ENCODE data around the gene AHCYL2. TPM values are rescaled to one million over a fixed set of nuclear protein-coding genes. Genes with fewer than 3 reads are reported as not detected.
"Not testable (repeated sequence)": the region's sequence is repeated elsewhere in the genome, so short reads cannot be mapped to it uniquely, and the experiment has no call there.

AHCYL2 gene
- total RNA-seq, 1 donor from 2014 or later, result 19.0 TPM

GRCh38 chr7:129401967-129402860, 177.4 kb downstream of the AHCYL2 start:
- no peak for DNase-seq (ENCODE audit: extremely low spot score, unreplicated experiment)
- Mint-ChIP-seq H3K27me3 (ENCODE audit: unreplicated experiment) (no peaks in the 10 kb centered on the region), H3K4me3 (ENCODE audit: unreplicated experiment) (no peak overlapping the region), H3K27ac (ENCODE audit: unreplicated experiment) (no peak overlapping the region), H3K36me3 (ENCODE audit: unreplicated experiment) (peaks cover 17% of the 10 kb centered on the region), H3K4me1 (ENCODE audit: unreplicated experiment) (peaks cover 15% of the 10 kb centered on the region), H3K9me3 (ENCODE audit: unreplicated experiment) (no peaks in the 10 kb centered on the region)
- no peak for TF ChIP-seq CTCF (IDR thresholded peaks at IDR 0.05)

GRCh38 chr7:129405527-129405926, 180.7 kb downstream of the AHCYL2 start:
- H3K4me1 Mint-ChIP-seq (ENCODE audit: unreplicated experiment), result peaks cover 15% of the 10 kb centered on the region
- DNase-seq (ENCODE audit: extremely low spot score, unreplicated experiment), result no peak
- H3K36me3 Mint-ChIP-seq (ENCODE audit: unreplicated experiment), result peaks cover 28% of the 10 kb centered on the region
- no peak overlapping the region for H3K27ac Mint-ChIP-seq (ENCODE audit: unreplicated experiment)
- no peak for TF ChIP-seq CTCF (IDR thresholded peaks at IDR 0.05)
- no peaks in the 10 kb centered on the region for H3K27me3 Mint-ChIP-seq (ENCODE audit: unreplicated experiment)
- H3K9me3 Mint-ChIP-seq (ENCODE audit: unreplicated experiment), result no peaks in the 10 kb centered on the region
- H3K4me3 Mint-ChIP-seq (ENCODE audit: unreplicated experiment), result no peak overlapping the region

GRCh38 chr7:129410238-129410637, 185.4 kb downstream of the AHCYL2 start:
- H3K9me3 Mint-ChIP-seq (ENCODE audit: unreplicated experiment); H3K27me3 Mint-ChIP-seq (ENCODE audit: unreplicated experiment); H3K27ac Mint-ChIP-seq (ENCODE audit: unreplicated experiment); H3K4me3 Mint-ChIP-seq (ENCODE audit: unreplicated experiment); H3K4me1 Mint-ChIP-seq (ENCODE audit: unreplicated experiment); DNase-seq (ENCODE audit: extremely low spot score, unreplicated experiment): not testable (repeated sequence)
- H3K36me3 Mint-ChIP-seq (ENCODE audit: unreplicated experiment), result peaks cover 39% of the 10 kb centered on the region

- Mint-ChIP-seq H3K9me3 (ENCODE audit: unreplicated experiment) (no peaks in the 10 kb centered on the region), H3K4me3 (ENCODE audit: unreplicated experiment) (no peak overlapping the region), H3K4me1 (ENCODE audit: unreplicated experiment) (peaks cover 4% of the 10 kb centered on the region), H3K27ac (ENCODE audit: unreplicated experiment) (no peak overlapping the region), H3K27me3 (ENCODE audit: unreplicated experiment) (no peaks in the 10 kb centered on the region), H3K36me3 (ENCODE audit: unreplicated experiment) (peaks cover 31% of the 10 kb centered on the region)
- no peak for DNase-seq (ENCODE audit: extremely low spot score, unreplicated experiment)
- TF ChIP-seq CTCF (IDR thresholded peaks at IDR 0.05), result no peak
Observed at GRCh38 chr7:129412501-129412900, 187.7 kb downstream of the AHCYL2 start.

GRCh38 chr7:129417073-129417472, 192.2 kb downstream of the AHCYL2 start:
- Mint-ChIP-seq H3K27me3 (ENCODE audit: unreplicated experiment) (no peaks in the 10 kb centered on the region), H3K4me3 (ENCODE audit: unreplicated experiment) (no peak overlapping the region), H3K27ac (ENCODE audit: unreplicated experiment) (no peak overlapping the region), H3K9me3 (ENCODE audit: unreplicated experiment) (no peaks in the 10 kb centered on the region), H3K36me3 (ENCODE audit: unreplicated experiment) (peaks cover 15% of the 10 kb centered on the region), H3K4me1 (ENCODE audit: unreplicated experiment) (peaks cover 4% of the 10 kb centered on the region)
- no peak for TF ChIP-seq CTCF (IDR thresholded peaks at IDR 0.05)
- DNase-seq (ENCODE audit: extremely low spot score, unreplicated experiment), result no peak
